GM12891 (cell line): ENCODE data around the gene KYAT1.

Source experiments
- POLR2A ChIP-seq: IDR thresholded peaks from 2 replicates; pipeline ENCODE4 v1.6.1; 2011; ENCODE audit warnings: low read depth, low read length, control low read depth
- TAF1 ChIP-seq: IDR thresholded peaks from 2 replicates; pipeline ENCODE4 v1.6.1; 2011; ENCODE audit warnings: low read depth, low read length, control low read depth

- TF ChIP-seq POLR2A (no peak), TAF1 (no peak)
These were observed 46.9 kb upstream of the KYAT1 start for GRCh38 chr9:128928624-128929023.
